GM12878 (cell line): ENCODE results near the gene SLC2A9. TPM values are rescaled to one million over a fixed set of nuclear protein-coding genes. Genes with fewer than 3 reads are reported as not detected.

ENCODE experiments used
- ATAC-seq: fragments of 200-7000 bp; cut with Tn5 transposase; 3 replicates; pipeline ENCODE4 v1.9.1; 2020; ENCODE audit warnings: mild to moderate bottlenecking, moderate library complexity
- BruUV-seq: library from RNA; stranded (reverse); fragments of 400-500 nt; replicated peaks from 2 replicates; lab custom pipeline; 2021; lab: Mats Ljungman, UMichigan
- CTCF ChIA-PET: fragments of 300-600 bp; sonication (Branson Sonifier 250); formaldehyde crosslinking; extraction: SDS; loops from one replicate; lab custom pipeline; 2021; ENCODE audit warnings: inconsistent platforms; lab: Yijun Ruan, JAX
- POLR2A ChIA-PET: fragments of 350-600 bp; formaldehyde crosslinking; extraction: SDS; loops from one replicate; lab custom pipeline; 2021; ENCODE audit warnings: inconsistent platforms; lab: Charles Lee
- RAD21 ChIA-PET: fragments of 300-600 bp; sonication (Branson Sonifier 250); formaldehyde crosslinking; loops from one replicate; lab custom pipeline; 2023; ENCODE audit warnings: antibody characterized with exemption; ENCODE audit not compliant: unreplicated experiment; lab: Charles Lee
- SMC1A ChIA-PET: fragments of 300-600 bp; sonication (Branson Sonifier 250); formaldehyde crosslinking; loops from one replicate; lab custom pipeline; 2023; ENCODE audit not compliant: unreplicated experiment, uncharacterized antibody; lab: Charles Lee
- DNase-seq: peaks from one replicate; pipeline ENCODE4 v3.0.0-alpha.2; 2011; ENCODE audit warnings: low read depth, low spot score
- FAIRE-seq: peaks from 3 replicates; lab custom pipeline; 2011; peaks lifted over from hg19 to GRCh38; lab: Jason Lieb, UNC
- H2AFZ ChIP-seq: 2 replicates; pipeline ENCODE4 v1.6.0; 2011; ENCODE audit warnings: low read depth, low read length, control low read depth; ENCODE audit not compliant: control insufficient read depth
- H3K27ac ChIP-seq: 2 replicates; pipeline ENCODE4 v1.5.1; 2011; ENCODE audit warnings: control low read depth; ENCODE audit not compliant: control insufficient read depth, insufficient read depth
- H3K27me3 ChIP-seq, 2 experiments: replicated peaks in 1 of 2; 2 replicates each; pipeline versions ENCODE4 v1.6.0 to v1.6.1; 2011; ENCODE audit warnings: low read length in 1 of 2; ENCODE audit not compliant: control insufficient read depth in 2 of 2, insufficient read depth in 2 of 2
- H3K36me3 ChIP-seq, 2 experiments: 2 replicates each; pipeline ENCODE4 v1.5.1; 2011; ENCODE audit warnings: low read length in 1 of 2; ENCODE audit not compliant: control insufficient read depth in 2 of 2, insufficient read depth in 2 of 2
- H3K4me1 ChIP-seq: 2 replicates; pipeline ENCODE4 v1.6.1; 2011; ENCODE audit warnings: mild to moderate bottlenecking, low read length, moderate library complexity, mixed read lengths; ENCODE audit not compliant: control insufficient read depth, insufficient read depth
- H3K4me2 ChIP-seq: 2 replicates; pipeline ENCODE4 v1.6.0; 2011; ENCODE audit warnings: control low read depth; ENCODE audit not compliant: control insufficient read depth, insufficient read depth
- H3K4me3 ChIP-seq: fragments of 200-600 bp; sonication (generic); 2 replicates; pipeline ENCODE4 v1.5.1; 2016
- H3K79me2 ChIP-seq: 2 replicates; pipeline ENCODE4 v1.6.0; 2011; ENCODE audit warnings: low read length; ENCODE audit not compliant: control insufficient read depth, insufficient read depth
- H3K9ac ChIP-seq: 2 replicates; pipeline ENCODE4 v1.8.0; 2011; ENCODE audit warnings: low read length, control low read depth, mixed read lengths; ENCODE audit not compliant: control insufficient read depth, insufficient read depth
- H3K9me3 ChIP-seq: replicated peaks from 3 replicates; pipeline ENCODE4 v1.5.1; 2011; ENCODE audit warnings: mild to moderate bottlenecking, low read length; ENCODE audit not compliant: control insufficient read depth, insufficient read depth
- H4K20me1 ChIP-seq: 2 replicates; pipeline ENCODE4 v1.6.0; 2011; ENCODE audit not compliant: control insufficient read depth, insufficient read depth
- CREM ChIP-seq: IDR thresholded peaks from 2 replicates; pipeline ENCODE4 v1.6.1; 2014; ENCODE audit warnings: antibody characterized with exemption, low read depth
- JUND ChIP-seq: IDR thresholded peaks from 2 replicates; pipeline ENCODE4 v1.6.1; 2012; ENCODE audit warnings: low read depth, mild to moderate bottlenecking, low read length, improper control_type of control experiment, moderate library complexity
- LARP7 ChIP-seq: fragments of 450-650 bp; IDR thresholded peaks from 2 replicates; pipeline ENCODE4 v1.6.1; 2017; ENCODE audit warnings: mild to moderate bottlenecking
- RUNX3 ChIP-seq: IDR thresholded peaks from 2 replicates; pipeline ENCODE4 v1.6.1; 2012; ENCODE audit warnings: low read length, inconsistent platforms
- SMC3 ChIP-seq: IDR thresholded peaks from 2 replicates; pipeline ENCODE4 v1.6.1; 2011; ENCODE audit warnings: low read length, improper control_type of control experiment, borderline replicate concordance
- WGBS: methylation state at CpG from one replicate; pipeline ENCODE4 v1.1.6; 2016; ENCODE audit warnings: low lambda C conversion rate; ENCODE audit not compliant: insufficient replicate concordance, insufficient coverage; ENCODE audit errors: missing lambda C conversion rate; 5-methylcytosine and 5-hydroxymethylcytosine counted together
- in situ Hi-C: fragments of 300-500 bp; cut with MboI; formaldehyde crosslinking; loops from 9 replicates; pipeline ENCODE4 v1.14.3; 2018; ENCODE audit warnings: mixed read lengths
- intact Hi-C: fragments of 100-400 bp; cut with micrococcal nuclease; formaldehyde crosslinking; loops from one replicate; pipeline ENCODE4 v1.14.2; 2022; ENCODE audit not compliant: unreplicated experiment
- polyA plus RNA-seq, 11 experiments: library from polyadenylated mRNA; depleted of rRNA in 4 of 11; unstranded in 6 of 11; stranded (reverse) in 5 of 11; fragments of >200 nt; fragmentation: Nextera tagmentation in 4 of 11; fragmentation: Illumina TruSeq in 1 of 11; extraction: Ambion mirVana in 4 of 11; extraction: Trizol in 1 of 11; gene quantifications; 1 replicate in 1 of 11; 2 replicates in 10 of 11; pipeline versions ENCODE4 v1.2.1 to v1.2.3, GENCODE V29; 2011 to 2016; ENCODE audit warnings: inconsistent platforms in 2 of 11, missing spikeins in 2 of 11, low read depth in 1 of 11
- total RNA-seq, 4 experiments: library from RNA; depleted of rRNA in 3 of 4; stranded (reverse); fragments of >200 nt in 3 of 4; fragmentation: Illumina TruSeq in 1 of 4; extraction: Trizol in 1 of 4; gene quantifications; 2 replicates each; pipeline versions ENCODE4 v1.2.1 to v1.2.3, GENCODE V29; 2013 to 2021
- TF ChIP-seq, protein P1 (sequence below): fragments of 450-650 bp; IDR thresholded peaks from 2 replicates; pipeline ENCODE4 v1.6.1; 2016; ENCODE audit warnings: mild to moderate bottlenecking, moderate library complexity, borderline replicate concordance

The SLC2A9 gene
- total and polyA plus RNA-seq, 10 of the 15 experiments (the other 5 are each of a cell fraction or from before 2014, with no cell fraction given): 0.28 to 2.8 (median 1.2) TPM

DNA sequence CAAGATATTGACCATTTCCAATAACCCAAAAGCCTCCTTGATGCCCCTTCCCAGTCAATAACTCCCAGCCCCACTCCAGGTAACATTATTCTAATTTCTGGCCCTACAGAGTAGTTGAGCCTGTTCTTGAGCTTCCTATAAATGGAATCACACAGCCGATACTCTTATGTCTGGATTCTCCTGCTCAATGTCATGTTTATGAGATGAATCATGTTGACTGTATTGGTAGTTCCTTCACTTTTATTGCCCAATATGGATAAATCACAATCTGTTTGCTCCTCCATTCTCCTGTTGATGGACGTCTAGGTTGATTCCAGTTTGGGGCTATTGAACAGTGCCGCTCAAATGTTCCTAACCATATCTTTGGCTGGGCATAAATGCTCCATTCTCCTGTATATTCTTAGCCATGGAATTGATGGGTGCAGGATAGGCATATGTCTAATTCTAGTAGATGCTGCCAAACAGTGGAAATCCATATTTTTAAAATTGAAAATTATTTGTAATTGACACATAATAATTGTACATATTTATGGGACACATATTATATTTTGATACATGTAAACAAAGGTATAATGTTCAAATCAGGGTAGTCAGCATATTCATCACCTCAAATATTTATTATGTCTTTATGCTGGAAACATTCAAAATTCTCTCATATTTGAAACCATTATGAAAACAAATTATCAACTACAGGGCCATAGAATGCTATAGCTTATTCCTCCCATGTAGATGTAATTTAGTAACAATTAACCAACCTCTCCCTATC is 40.5 kb upstream of the SLC2A9 start:
- no peaks in the 10 kb centered on the region for H4K20me1 ChIP-seq
- in situ Hi-C loops (no loop called here), intact Hi-C loops (no loop called here)
- ChIA-PET CTCF (interaction anchor here (1.4 kb wide), 1 partner anchor 43 kb away, joined by 3 read pairs; no protein-coding TSS in a partner anchor), POLR2A (no interaction called here), SMC1A (interaction anchor here (0.6 kb wide), 1 partner anchor 149 kb away, joined by 3 read pairs; no protein-coding TSS in a partner anchor), RAD21 (no interaction called here)
- H3K4me1 ChIP-seq: no peaks in the 10 kb centered on the region
- H3K4me2 ChIP-seq: no peak overlapping the region
- TF ChIP-seq RUNX3 (no peak), SMC3 (no peak), LARP7 (no peak), CREM (no peak), JUND (no peak)
- TF ChIP-seq, protein P1, sequence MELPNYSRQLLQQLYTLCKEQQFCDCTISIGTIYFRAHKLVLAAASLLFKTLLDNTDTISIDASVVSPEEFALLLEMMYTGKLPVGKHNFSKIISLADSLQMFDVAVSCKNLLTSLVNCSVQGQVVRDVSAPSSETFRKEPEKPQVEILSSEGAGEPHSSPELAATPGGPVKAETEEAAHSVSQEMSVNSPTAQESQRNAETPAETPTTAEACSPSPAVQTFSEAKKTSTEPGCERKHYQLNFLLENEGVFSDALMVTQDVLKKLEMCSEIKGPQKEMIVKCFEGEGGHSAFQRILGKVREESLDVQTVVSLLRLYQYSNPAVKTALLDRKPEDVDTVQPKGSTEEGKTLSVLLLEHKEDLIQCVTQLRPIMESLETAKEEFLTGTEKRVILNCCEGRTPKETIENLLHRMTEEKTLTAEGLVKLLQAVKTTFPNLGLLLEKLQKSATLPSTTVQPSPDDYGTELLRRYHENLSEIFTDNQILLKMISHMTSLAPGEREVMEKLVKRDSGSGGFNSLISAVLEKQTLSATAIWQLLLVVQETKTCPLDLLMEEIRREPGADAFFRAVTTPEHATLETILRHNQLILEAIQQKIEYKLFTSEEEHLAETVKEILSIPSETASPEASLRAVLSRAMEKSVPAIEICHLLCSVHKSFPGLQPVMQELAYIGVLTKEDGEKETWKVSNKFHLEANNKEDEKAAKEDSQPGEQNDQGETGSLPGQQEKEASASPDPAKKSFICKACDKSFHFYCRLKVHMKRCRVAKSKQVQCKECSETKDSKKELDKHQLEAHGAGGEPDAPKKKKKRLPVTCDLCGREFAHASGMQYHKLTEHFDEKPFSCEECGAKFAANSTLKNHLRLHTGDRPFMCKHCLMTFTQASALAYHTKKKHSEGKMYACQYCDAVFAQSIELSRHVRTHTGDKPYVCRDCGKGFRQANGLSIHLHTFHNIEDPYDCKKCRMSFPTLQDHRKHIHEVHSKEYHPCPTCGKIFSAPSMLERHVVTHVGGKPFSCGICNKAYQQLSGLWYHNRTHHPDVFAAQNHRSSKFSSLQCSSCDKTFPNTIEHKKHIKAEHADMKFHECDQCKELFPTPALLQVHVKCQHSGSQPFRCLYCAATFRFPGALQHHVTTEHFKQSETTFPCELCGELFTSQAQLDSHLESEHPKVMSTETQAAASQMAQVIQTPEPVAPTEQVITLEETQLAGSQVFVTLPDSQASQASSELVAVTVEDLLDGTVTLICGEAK: no peak
- no peaks in the 10 kb centered on the region for H3K36me3 ChIP-seq
- no peak overlapping the region for H3K9ac ChIP-seq
- no peak for DNase-seq
- H3K27me3 ChIP-seq: no peaks in the 10 kb centered on the region
- no peak overlapping the region for H2AFZ ChIP-seq
- no peak for FAIRE-seq
- BruUV-seq: no TSS peak
- WGBS: 79% methylated on average over 3 of the region's 3 CpGs
- no peaks in the 10 kb centered on the region for H3K79me2 ChIP-seq
- no peak overlapping the region for H3K4me3 ChIP-seq
- no peak for ATAC-seq
- H3K27ac ChIP-seq: no peak overlapping the region
- no peaks in the 10 kb centered on the region for H3K9me3 ChIP-seq
